ENCODE data around the gene GPR31. TPM values are rescaled to one million over a fixed set of nuclear protein-coding genes. Genes with fewer than 3 reads are reported as not detected.

GPR31 gene
- total and polyA plus RNA-seq, 2 donors (not counting 1 experiment from before 2014, with no cell fraction given) = not detected

- H3K4me3 Mint-ChIP-seq = peak overlapping the region; percentile 86
- Histone ChIP-seq H3K4me2 (replicated peaks; ENCODE audit: low read depth, low read length, poor library complexity, severe bottlenecking) (peak overlapping the region; percentile 49), H3K9ac (ENCODE audit: low read length) (peak overlapping the region; percentile 57), H2AFZ (ENCODE audit: insufficient read depth, low read depth, low read length, poor library complexity, severe bottlenecking) (peak overlapping the region; percentile 1), H3K36me3 (replicated peaks in 1 of 2; ENCODE audit: control extremely low read depth in 1 of 2, control insufficient read depth in 1 of 2, extremely low read depth in 1 of 2, insufficient read depth in 2 of 2, low read length in 1 of 2) (no peaks in the 10 kb centered on the region), H3K4me3 (ENCODE audit: control extremely low read depth in 1 of 5, extremely low read depth in 1 of 5, insufficient read depth in 1 of 5, low read depth in 2 of 5, low read length in 4 of 5) (peak overlapping the region in 4 of 5 experiments; percentile 15 to 52 (median 37)), H3K79me2 (ENCODE audit: control insufficient read depth, insufficient read depth, low read length) (no peaks in the 10 kb centered on the region), H3K27ac (ENCODE audit: low read length in 2 of 2) (peak overlapping the region; percentile 72 to 83), H3K9me3 (ENCODE audit: control extremely low read depth in 1 of 3, control insufficient read depth in 2 of 3, insufficient read depth in 1 of 3, low read length in 2 of 3) (no peaks in the 10 kb centered on the region), H3K4me1 (ENCODE audit: control insufficient read depth in 2 of 2, insufficient read depth in 2 of 2, low read length in 2 of 2) (peaks cover 44 to 55% of the 10 kb centered on the region in 2 donors), H4K20me1 (ENCODE audit: control insufficient read depth, insufficient read depth, low read length, poor library complexity, severe bottlenecking) (no peaks in the 10 kb centered on the region), H3K27me3 (replicated peaks in 1 of 4; ENCODE audit: control extremely low read depth in 1 of 4, control insufficient read depth in 3 of 4, insufficient read depth in 4 of 4, low read length in 3 of 4) (no peaks in the 10 kb centered on the region)
- ATAC-seq (ENCODE audit: low read depth) (peak; percentile 65), DNase-seq (peak; percentile 77)
- 66% methylated on average over 8 of the region's 13 CpGs for WGBS (ENCODE audit: insufficient coverage)
- ChIA-PET CTCF (interaction anchor here (0.7 to 4.7 kb wide), 2 partner anchors 12 to 154 kb away, joined by 3 to 31 read pairs; partner anchors contain the start of gene CEP43), POLR2A (interaction anchor here (0.9 to 1.6 kb wide), 4 partner anchors 30 to 197 kb away, joined by 4 to 5 read pairs (median 4); partner anchors contain the start of genes CCR6 and RNASET2)
- H3K27ac Mint-ChIP-seq = peak overlapping the region; percentile 89
- TF ChIP-seq, protein P1, sequence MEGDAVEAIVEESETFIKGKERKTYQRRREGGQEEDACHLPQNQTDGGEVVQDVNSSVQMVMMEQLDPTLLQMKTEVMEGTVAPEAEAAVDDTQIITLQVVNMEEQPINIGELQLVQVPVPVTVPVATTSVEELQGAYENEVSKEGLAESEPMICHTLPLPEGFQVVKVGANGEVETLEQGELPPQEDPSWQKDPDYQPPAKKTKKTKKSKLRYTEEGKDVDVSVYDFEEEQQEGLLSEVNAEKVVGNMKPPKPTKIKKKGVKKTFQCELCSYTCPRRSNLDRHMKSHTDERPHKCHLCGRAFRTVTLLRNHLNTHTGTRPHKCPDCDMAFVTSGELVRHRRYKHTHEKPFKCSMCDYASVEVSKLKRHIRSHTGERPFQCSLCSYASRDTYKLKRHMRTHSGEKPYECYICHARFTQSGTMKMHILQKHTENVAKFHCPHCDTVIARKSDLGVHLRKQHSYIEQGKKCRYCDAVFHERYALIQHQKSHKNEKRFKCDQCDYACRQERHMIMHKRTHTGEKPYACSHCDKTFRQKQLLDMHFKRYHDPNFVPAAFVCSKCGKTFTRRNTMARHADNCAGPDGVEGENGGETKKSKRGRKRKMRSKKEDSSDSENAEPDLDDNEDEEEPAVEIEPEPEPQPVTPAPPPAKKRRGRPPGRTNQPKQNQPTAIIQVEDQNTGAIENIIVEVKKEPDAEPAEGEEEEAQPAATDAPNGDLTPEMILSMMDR (IDR thresholded peaks at IDR 0.05) = no peak
- no peak for TF ChIP-seq EZH2 (IDR thresholded peaks at IDR 0.05; ENCODE audit: borderline replicate concordance, insufficient read depth, low read depth, low read length, poor library complexity, severe bottlenecking)
- H3K9me3 Mint-ChIP-seq (ENCODE audit: insufficient read depth) = no peaks in the 10 kb centered on the region
- no peaks in the 10 kb centered on the region for H3K27me3 Mint-ChIP-seq
- intact Hi-C loops (cut with micrococcal nuclease) = loop anchor here (1.0 to 10.0 kb wide), 5 partner anchors 23 to 529 kb away; partner anchors contain the start of genes CEP43 and RPS6KA2
- H3K4me1 Mint-ChIP-seq = peaks cover 60% of the 10 kb centered on the region
Measured at GRCh38 chr6:167153521-167153959, 4.2 kb downstream of the GPR31 start.

- Histone ChIP-seq H3K36me3 (replicated peaks in 1 of 2; ENCODE audit: control extremely low read depth in 1 of 2, control insufficient read depth in 1 of 2, extremely low read depth in 1 of 2, insufficient read depth in 2 of 2, low read length in 1 of 2) (no peaks in the 10 kb centered on the region), H3K9ac (ENCODE audit: low read length) (peak overlapping the region; percentile 57), H3K4me1 (ENCODE audit: control insufficient read depth in 2 of 2, insufficient read depth in 2 of 2, low read length in 2 of 2) (peaks cover 38 to 50% of the 10 kb centered on the region in 2 donors), H3K4me2 (replicated peaks; ENCODE audit: low read depth, low read length, poor library complexity, severe bottlenecking) (peak overlapping the region; percentile 49), H4K20me1 (ENCODE audit: control insufficient read depth, insufficient read depth, low read length, poor library complexity, severe bottlenecking) (no peaks in the 10 kb centered on the region), H3K4me3 (ENCODE audit: control extremely low read depth in 1 of 5, extremely low read depth in 1 of 5, insufficient read depth in 1 of 5, low read depth in 2 of 5, low read length in 4 of 5) (peak overlapping the region in 4 of 5 experiments; percentile 15 to 52 (median 37)), H3K79me2 (ENCODE audit: control insufficient read depth, insufficient read depth, low read length) (no peaks in the 10 kb centered on the region), H3K9me3 (ENCODE audit: control extremely low read depth in 1 of 3, control insufficient read depth in 2 of 3, insufficient read depth in 1 of 3, low read length in 2 of 3) (no peaks in the 10 kb centered on the region), H3K27me3 (replicated peaks in 1 of 4; ENCODE audit: control extremely low read depth in 1 of 4, control insufficient read depth in 3 of 4, insufficient read depth in 4 of 4, low read length in 3 of 4) (no peaks in the 10 kb centered on the region), H2AFZ (ENCODE audit: insufficient read depth, low read depth, low read length, poor library complexity, severe bottlenecking) (no peak overlapping the region), H3K27ac (ENCODE audit: low read length in 2 of 2) (peak overlapping the region; percentile 72 to 83)
- H3K4me3 Mint-ChIP-seq = peak overlapping the region; percentile 86
- POLR2A ChIA-PET = interaction anchor here (0.9 to 1.7 kb wide), 5 partner anchors 29 to 196 kb away, joined by 4 to 6 read pairs (median 4); partner anchors contain the start of genes CCR6 and RNASET2
- ATAC-seq (ENCODE audit: low read depth) (peak; percentile 29), DNase-seq (peak; percentile 54)
- CTCF ChIA-PET = interaction anchor here (0.5 to 4.7 kb wide), 5 partner anchors 12 to 205 kb away, joined by 3 to 31 read pairs (median 3); partner anchors contain the start of gene CEP43
- H3K27ac Mint-ChIP-seq = peak overlapping the region; percentile 89
- no peaks in the 10 kb centered on the region for H3K27me3 Mint-ChIP-seq
- TF ChIP-seq EZH2 (IDR thresholded peaks at IDR 0.05; ENCODE audit: borderline replicate concordance, insufficient read depth, low read depth, low read length, poor library complexity, severe bottlenecking) = no peak
- TF ChIP-seq, protein P1 (IDR thresholded peaks at IDR 0.05) = no peak
- no peaks in the 10 kb centered on the region for H3K9me3 Mint-ChIP-seq (ENCODE audit: insufficient read depth)
- intact Hi-C loops (cut with micrococcal nuclease) = loop anchor here (1.0 to 10.0 kb wide), 5 partner anchors 22 to 528 kb away; partner anchors contain the start of genes CEP43 and RPS6KA2
- H3K4me1 Mint-ChIP-seq = peaks cover 54% of the 10 kb centered on the region
- 73% methylated on average over 3 of the region's 9 CpGs for WGBS (ENCODE audit: insufficient coverage)
Measured at GRCh38 chr6:167152862-167153261, 4.9 kb downstream of the GPR31 start.
